ENCODE results near the gene WWOX.

DNA sequence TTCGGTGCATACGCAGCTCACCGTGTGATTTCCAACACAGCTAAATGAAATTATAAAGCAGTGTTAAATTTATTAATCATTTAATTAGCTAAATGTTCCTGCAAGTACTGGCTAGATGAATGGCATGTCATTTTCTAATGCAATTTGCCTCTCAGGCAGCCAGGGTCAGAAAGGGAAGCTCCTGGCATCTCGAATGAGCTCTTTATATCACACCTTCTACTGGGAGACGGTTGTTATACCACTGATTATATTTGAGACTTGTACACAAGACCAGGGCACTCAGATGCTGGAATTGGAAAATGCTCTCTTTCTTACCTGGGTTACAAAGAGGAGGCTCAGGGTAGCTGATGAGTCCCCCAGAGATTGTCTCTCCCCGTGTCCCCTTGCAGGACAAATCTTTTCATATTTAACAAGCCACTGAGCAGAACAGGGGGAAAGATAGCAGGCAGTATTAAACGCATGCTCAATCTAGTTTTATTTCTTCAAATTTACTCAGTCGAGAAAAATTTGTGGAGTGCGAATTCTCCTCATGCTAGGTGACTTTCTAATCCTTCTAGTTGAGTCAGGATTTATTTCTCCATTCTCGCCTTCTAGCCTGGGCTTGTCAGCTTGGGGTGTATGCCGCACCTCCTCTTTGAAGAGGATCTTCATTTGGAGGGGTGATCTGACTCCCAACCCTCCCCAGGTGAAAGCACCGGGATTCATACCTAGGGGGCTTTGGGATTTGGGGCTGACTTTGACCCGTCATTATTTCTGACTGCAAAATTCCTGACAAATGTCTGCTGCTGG lies 1060.0 kb downstream of the WWOX start:
- TF ChIP-seq CTCF (IDR thresholded peaks at IDR 0.05; ENCODE audit: extremely low read depth in 1 of 2, insufficient read depth in 1 of 2, low read depth in 1 of 2, low read length in 2 of 2), result no peak
- TF ChIP-seq POLR2AphosphoS5 (IDR thresholded peaks at IDR 0.05; ENCODE audit: insufficient read depth, low read depth, low read length), result no peak
